ENCODE results near the gene TYK2.
"Not testable (repeated sequence)": the region's sequence is repeated elsewhere in the genome, so short reads cannot be mapped to it uniquely, and the experiment has no call there.

TYK2 gene

GRCh38 chr19:10404888-10405820 lies 24.8 kb upstream of the TYK2 start:
- no peaks in the 10 kb centered on the region for H3K9me3 ChIP-seq (ENCODE audit: control insufficient read depth, low read depth, low read length)
- H3K9ac ChIP-seq (ENCODE audit: low read length): peak overlapping the region; percentile 45
- no peaks in the 10 kb centered on the region for H3K36me3 ChIP-seq (ENCODE audit: control insufficient read depth, low read depth, low read length)
- peak overlapping the region; percentile 88 for H3K4me3 ChIP-seq (ENCODE audit: low read length)
- H3K27me3 ChIP-seq (ENCODE audit: control insufficient read depth, insufficient read depth, low read length): peaks cover 38% of the 10 kb centered on the region
- H3K27ac ChIP-seq (ENCODE audit: low read length): no peak overlapping the region
- H3K4me1 ChIP-seq (ENCODE audit: control insufficient read depth, low read depth, low read length): peaks cover 4% of the 10 kb centered on the region

GRCh38 chr19:10403137-10404021 lies 23.0 kb upstream of the TYK2 start, which contains the start of gene CDC37:
Gene CDC37, minus strand, starts transcription at chr19:10403542. Its CDS starts 63 bp downstream, at chr19:10403479.
- Histone ChIP-seq H3K4me1 (ENCODE audit: control insufficient read depth, low read depth, low read length) (peaks cover 4% of the 10 kb centered on the region), H3K27me3 (ENCODE audit: control insufficient read depth, insufficient read depth, low read length) (peaks cover 36% of the 10 kb centered on the region), H3K36me3 (ENCODE audit: control insufficient read depth, low read depth, low read length) (peaks cover 3% of the 10 kb centered on the region), H3K9me3 (ENCODE audit: control insufficient read depth, low read depth, low read length) (no peaks in the 10 kb centered on the region), H3K27ac (ENCODE audit: low read length) (peak within 1 kb of the TSS; percentile 78), H3K4me3 (ENCODE audit: low read length) (peak within 1 kb of the TSS; percentile 88), H3K9ac (ENCODE audit: low read length) (peak within 1 kb of the TSS; percentile 94)

- Histone ChIP-seq H3K27me3 (ENCODE audit: control insufficient read depth, insufficient read depth, low read length) (peaks cover 30% of the 10 kb centered on the region), H3K4me1 (ENCODE audit: control insufficient read depth, low read depth, low read length) (peaks cover 4% of the 10 kb centered on the region), H3K36me3 (ENCODE audit: control insufficient read depth, low read depth, low read length) (peaks cover 4% of the 10 kb centered on the region), H3K27ac (ENCODE audit: low read length) (no peak overlapping the region), H3K4me3 (ENCODE audit: low read length) (peak overlapping the region; percentile 88), H3K9ac (ENCODE audit: low read length) (peak overlapping the region; percentile 94), H3K9me3 (ENCODE audit: control insufficient read depth, low read depth, low read length) (no peaks in the 10 kb centered on the region)
Measured at GRCh38 chr19:10402441-10403038, 22.2 kb upstream of the TYK2 start.

- H3K27ac ChIP-seq (ENCODE audit: low read length): no peak overlapping the region
- no peak overlapping the region for H3K4me3 ChIP-seq (ENCODE audit: low read length)
- no peaks in the 10 kb centered on the region for H3K9me3 ChIP-seq (ENCODE audit: control insufficient read depth, low read depth, low read length)
- H3K9ac ChIP-seq (ENCODE audit: low read length): no peak overlapping the region
- peaks cover 10% of the 10 kb centered on the region for H3K36me3 ChIP-seq (ENCODE audit: control insufficient read depth, low read depth, low read length)
- H3K4me1 ChIP-seq (ENCODE audit: control insufficient read depth, low read depth, low read length): no peaks in the 10 kb centered on the region
- H3K27me3 ChIP-seq (ENCODE audit: control insufficient read depth, insufficient read depth, low read length): peaks cover 7% of the 10 kb centered on the region
Measured at GRCh38 chr19:10399878-10400277, 19.5 kb upstream of the TYK2 start.

GRCh38 chr19:10399340-10399739 lies 19.0 kb upstream of the TYK2 start:
- H3K9me3 ChIP-seq (ENCODE audit: control insufficient read depth, low read depth, low read length); H3K27ac ChIP-seq (ENCODE audit: low read length); H3K4me3 ChIP-seq (ENCODE audit: low read length); H3K27me3 ChIP-seq (ENCODE audit: control insufficient read depth, insufficient read depth, low read length); H3K4me1 ChIP-seq (ENCODE audit: control insufficient read depth, low read depth, low read length); H3K9ac ChIP-seq (ENCODE audit: low read length): not testable (repeated sequence)
- peaks cover 12% of the 10 kb centered on the region for H3K36me3 ChIP-seq (ENCODE audit: control insufficient read depth, low read depth, low read length)

- no peak overlapping the region for H3K4me3 ChIP-seq (ENCODE audit: low read length)
- H3K36me3 ChIP-seq (ENCODE audit: control insufficient read depth, low read depth, low read length): peaks cover 16% of the 10 kb centered on the region
- H3K9ac ChIP-seq (ENCODE audit: low read length): no peak overlapping the region
- H3K27ac ChIP-seq (ENCODE audit: low read length): no peak overlapping the region
- H3K27me3 ChIP-seq (ENCODE audit: control insufficient read depth, insufficient read depth, low read length): no peaks in the 10 kb centered on the region
- no peaks in the 10 kb centered on the region for H3K9me3 ChIP-seq (ENCODE audit: control insufficient read depth, low read depth, low read length)
- H3K4me1 ChIP-seq (ENCODE audit: control insufficient read depth, low read depth, low read length): no peaks in the 10 kb centered on the region
Measured at GRCh38 chr19:10398819-10399218, 18.4 kb upstream of the TYK2 start.

- no peak overlapping the region for H3K9ac ChIP-seq (ENCODE audit: low read length)
- H3K9me3 ChIP-seq (ENCODE audit: control insufficient read depth, low read depth, low read length): no peaks in the 10 kb centered on the region
- H3K4me3 ChIP-seq (ENCODE audit: low read length): no peak overlapping the region
- no peak overlapping the region for H3K27ac ChIP-seq (ENCODE audit: low read length)
- no peaks in the 10 kb centered on the region for H3K27me3 ChIP-seq (ENCODE audit: control insufficient read depth, insufficient read depth, low read length)
- H3K4me1 ChIP-seq (ENCODE audit: control insufficient read depth, low read depth, low read length): no peaks in the 10 kb centered on the region
- H3K36me3 ChIP-seq (ENCODE audit: control insufficient read depth, low read depth, low read length): peaks cover 28% of the 10 kb centered on the region
Measured at GRCh38 chr19:10395917-10396316, 15.5 kb upstream of the TYK2 start.

GRCh38 chr19:10395436-10395835 lies 15.1 kb upstream of the TYK2 start:
- H3K9ac ChIP-seq (ENCODE audit: low read length): no peak overlapping the region
- H3K27ac ChIP-seq (ENCODE audit: low read length): no peak overlapping the region
- H3K4me1 ChIP-seq (ENCODE audit: control insufficient read depth, low read depth, low read length): no peaks in the 10 kb centered on the region
- peaks cover 29% of the 10 kb centered on the region for H3K36me3 ChIP-seq (ENCODE audit: control insufficient read depth, low read depth, low read length)
- no peak overlapping the region for H3K4me3 ChIP-seq (ENCODE audit: low read length)
- no peaks in the 10 kb centered on the region for H3K27me3 ChIP-seq (ENCODE audit: control insufficient read depth, insufficient read depth, low read length)
- no peaks in the 10 kb centered on the region for H3K9me3 ChIP-seq (ENCODE audit: control insufficient read depth, low read depth, low read length)

- no peaks in the 10 kb centered on the region for H3K9me3 ChIP-seq (ENCODE audit: control insufficient read depth, low read depth, low read length)
- H3K36me3 ChIP-seq (ENCODE audit: control insufficient read depth, low read depth, low read length): peaks cover 29% of the 10 kb centered on the region
- no peak overlapping the region for H3K9ac ChIP-seq (ENCODE audit: low read length)
- H3K4me1 ChIP-seq (ENCODE audit: control insufficient read depth, low read depth, low read length): no peaks in the 10 kb centered on the region
- H3K27ac ChIP-seq (ENCODE audit: low read length): no peak overlapping the region
- H3K4me3 ChIP-seq (ENCODE audit: low read length): no peak overlapping the region
- H3K27me3 ChIP-seq (ENCODE audit: control insufficient read depth, insufficient read depth, low read length): no peaks in the 10 kb centered on the region
Measured at GRCh38 chr19:10395003-10395402, 14.6 kb upstream of the TYK2 start.

- H3K36me3 ChIP-seq (ENCODE audit: control insufficient read depth, low read depth, low read length): peaks cover 25% of the 10 kb centered on the region
- H3K27me3 ChIP-seq (ENCODE audit: control insufficient read depth, insufficient read depth, low read length): no peaks in the 10 kb centered on the region
- H3K27ac ChIP-seq (ENCODE audit: low read length): no peak overlapping the region
- no peaks in the 10 kb centered on the region for H3K4me1 ChIP-seq (ENCODE audit: control insufficient read depth, low read depth, low read length)
- no peak overlapping the region for H3K9ac ChIP-seq (ENCODE audit: low read length)
- H3K9me3 ChIP-seq (ENCODE audit: control insufficient read depth, low read depth, low read length): no peaks in the 10 kb centered on the region
- no peak overlapping the region for H3K4me3 ChIP-seq (ENCODE audit: low read length)
Measured at GRCh38 chr19:10393137-10393536, 12.8 kb upstream of the TYK2 start.

GRCh38 chr19:10392120-10392519 lies 11.7 kb upstream of the TYK2 start:
- no peak overlapping the region for H3K9ac ChIP-seq (ENCODE audit: low read length)
- no peak overlapping the region for H3K27ac ChIP-seq (ENCODE audit: low read length)
- H3K4me1 ChIP-seq (ENCODE audit: control insufficient read depth, low read depth, low read length): no peaks in the 10 kb centered on the region
- H3K4me3 ChIP-seq (ENCODE audit: low read length): no peak overlapping the region
- no peaks in the 10 kb centered on the region for H3K27me3 ChIP-seq (ENCODE audit: control insufficient read depth, insufficient read depth, low read length)
- no peaks in the 10 kb centered on the region for H3K9me3 ChIP-seq (ENCODE audit: control insufficient read depth, low read depth, low read length)
- peaks cover 25% of the 10 kb centered on the region for H3K36me3 ChIP-seq (ENCODE audit: control insufficient read depth, low read depth, low read length)
